ENCODE measurements around the gene ABCC5.

The ABCC5 gene

DNA sequence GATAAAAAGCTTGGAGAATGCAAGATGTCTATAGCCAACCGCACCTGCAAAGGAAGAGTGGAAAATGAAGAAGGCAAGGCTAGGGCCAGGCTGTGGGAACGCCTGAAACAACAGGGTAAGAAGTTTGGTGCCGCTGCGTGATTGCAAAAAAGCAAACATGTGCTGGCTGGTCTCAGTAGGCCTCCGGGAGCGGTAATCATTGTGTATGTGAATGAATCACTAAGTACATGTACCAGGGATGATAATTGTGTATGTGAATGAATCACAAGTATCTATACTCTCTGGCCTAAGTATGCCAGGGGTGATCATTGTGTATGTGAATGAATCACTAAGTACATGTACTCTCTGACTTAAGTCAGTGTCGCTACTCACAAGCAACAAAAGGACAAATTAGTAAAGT is 92.7 kb downstream of the ABCC5 start:
- no peaks in the 10 kb centered on the region for H3K79me2 ChIP-seq (ENCODE audit: control insufficient read depth, low read length)
- no peak overlapping the region for H3K4me2 ChIP-seq (ENCODE audit: low read length)
- H3F3A ChIP-seq (ENCODE audit: control insufficient read depth, insufficient read depth), result no peaks in the 10 kb centered on the region
- H3K36me3 ChIP-seq (ENCODE audit: control insufficient read depth, low read length), result no peaks in the 10 kb centered on the region
- no peaks in the 10 kb centered on the region for H3K9me2 ChIP-seq (replicated peaks; ENCODE audit: control insufficient read depth, low read length)
- H3K4me3 ChIP-seq (ENCODE audit: low read length), result no peak overlapping the region
- H3K9me3 ChIP-seq (ENCODE audit: control insufficient read depth, insufficient read depth, low read length), result no peaks in the 10 kb centered on the region
- TF ChIP-seq, protein P1, sequence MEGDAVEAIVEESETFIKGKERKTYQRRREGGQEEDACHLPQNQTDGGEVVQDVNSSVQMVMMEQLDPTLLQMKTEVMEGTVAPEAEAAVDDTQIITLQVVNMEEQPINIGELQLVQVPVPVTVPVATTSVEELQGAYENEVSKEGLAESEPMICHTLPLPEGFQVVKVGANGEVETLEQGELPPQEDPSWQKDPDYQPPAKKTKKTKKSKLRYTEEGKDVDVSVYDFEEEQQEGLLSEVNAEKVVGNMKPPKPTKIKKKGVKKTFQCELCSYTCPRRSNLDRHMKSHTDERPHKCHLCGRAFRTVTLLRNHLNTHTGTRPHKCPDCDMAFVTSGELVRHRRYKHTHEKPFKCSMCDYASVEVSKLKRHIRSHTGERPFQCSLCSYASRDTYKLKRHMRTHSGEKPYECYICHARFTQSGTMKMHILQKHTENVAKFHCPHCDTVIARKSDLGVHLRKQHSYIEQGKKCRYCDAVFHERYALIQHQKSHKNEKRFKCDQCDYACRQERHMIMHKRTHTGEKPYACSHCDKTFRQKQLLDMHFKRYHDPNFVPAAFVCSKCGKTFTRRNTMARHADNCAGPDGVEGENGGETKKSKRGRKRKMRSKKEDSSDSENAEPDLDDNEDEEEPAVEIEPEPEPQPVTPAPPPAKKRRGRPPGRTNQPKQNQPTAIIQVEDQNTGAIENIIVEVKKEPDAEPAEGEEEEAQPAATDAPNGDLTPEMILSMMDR (IDR thresholded peaks at IDR 0.05; ENCODE audit: low read depth, low read length, poor library complexity, severe bottlenecking), result no peak
- no peak for TF ChIP-seq EZH2phosphoT487 (IDR thresholded peaks at IDR 0.05; ENCODE audit: borderline replicate concordance, low read length)
- H3K27me3 ChIP-seq (ENCODE audit: control insufficient read depth, low read length), result no peaks in the 10 kb centered on the region
- no peaks in the 10 kb centered on the region for H4K20me1 ChIP-seq (ENCODE audit: control insufficient read depth, insufficient read depth, low read depth, low read length)
- no peak overlapping the region for H3K27ac ChIP-seq (ENCODE audit: low read depth, low read length)
- no peaks in the 10 kb centered on the region for H3K4me1 ChIP-seq (ENCODE audit: control insufficient read depth, low read length)

DNA sequence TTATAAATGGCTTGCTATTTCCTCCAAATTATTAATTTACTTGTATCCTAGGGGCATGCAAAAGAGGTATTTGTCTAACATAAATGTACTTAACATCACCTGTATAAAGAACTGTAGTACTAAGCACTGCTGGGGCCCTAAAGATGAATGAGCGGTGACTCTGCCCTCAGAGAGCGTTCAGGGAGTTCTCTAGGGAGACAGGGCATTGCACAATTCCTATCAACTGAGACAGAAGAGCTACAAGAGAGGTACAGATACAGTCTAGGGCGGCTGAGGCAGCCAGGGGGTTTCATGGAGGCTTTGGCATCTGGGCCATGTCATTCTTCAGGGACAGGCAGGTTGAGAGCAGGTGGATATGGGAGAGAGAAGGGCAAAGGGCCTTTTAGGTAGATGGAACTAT is 93.1 kb downstream of the ABCC5 start:
- no peak for TF ChIP-seq EZH2phosphoT487 (IDR thresholded peaks at IDR 0.05; ENCODE audit: borderline replicate concordance, low read length)
- TF ChIP-seq, protein P1 (IDR thresholded peaks at IDR 0.05; ENCODE audit: low read depth, low read length, poor library complexity, severe bottlenecking), result no peak
- H3K9me3 ChIP-seq (ENCODE audit: control insufficient read depth, insufficient read depth, low read length), result no peaks in the 10 kb centered on the region
- no peaks in the 10 kb centered on the region for H3K79me2 ChIP-seq (ENCODE audit: control insufficient read depth, low read length)
- H3K36me3 ChIP-seq (ENCODE audit: control insufficient read depth, low read length), result no peaks in the 10 kb centered on the region
- no peaks in the 10 kb centered on the region for H3K9me2 ChIP-seq (replicated peaks; ENCODE audit: control insufficient read depth, low read length)
- H3K4me2 ChIP-seq (ENCODE audit: low read length), result no peak overlapping the region
- H4K20me1 ChIP-seq (ENCODE audit: control insufficient read depth, insufficient read depth, low read depth, low read length), result no peaks in the 10 kb centered on the region
- no peaks in the 10 kb centered on the region for H3F3A ChIP-seq (ENCODE audit: control insufficient read depth, insufficient read depth)
- no peaks in the 10 kb centered on the region for H3K4me1 ChIP-seq (ENCODE audit: control insufficient read depth, low read length)
- no peak overlapping the region for H3K27ac ChIP-seq (ENCODE audit: low read depth, low read length)
- no peaks in the 10 kb centered on the region for H3K27me3 ChIP-seq (ENCODE audit: control insufficient read depth, low read length)
- no peak overlapping the region for H3K4me3 ChIP-seq (ENCODE audit: low read length)

DNA sequence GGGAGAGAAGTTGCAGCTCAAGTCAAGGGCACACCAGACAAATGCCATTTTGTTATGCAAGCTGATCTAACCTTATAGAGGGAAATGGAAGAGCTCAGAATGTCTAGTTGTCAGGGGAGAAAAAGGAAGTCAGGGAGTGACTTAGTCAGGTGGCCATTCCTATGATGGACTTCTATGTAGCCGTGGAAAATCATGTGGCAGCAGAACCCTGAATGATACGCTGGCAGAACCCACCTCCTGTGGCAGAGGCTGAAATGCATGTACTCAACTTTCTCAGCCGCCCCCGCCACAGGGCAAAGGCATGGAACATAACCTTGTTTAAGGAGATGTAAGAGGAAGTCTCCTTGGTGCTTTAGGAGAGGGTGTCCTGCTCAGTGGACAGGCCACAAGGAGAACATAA is 95.3 kb downstream of the ABCC5 start:
- no peaks in the 10 kb centered on the region for H3K27me3 ChIP-seq (ENCODE audit: control insufficient read depth, low read length)
- no peaks in the 10 kb centered on the region for H3F3A ChIP-seq (ENCODE audit: control insufficient read depth, insufficient read depth)
- no peaks in the 10 kb centered on the region for H3K9me3 ChIP-seq (ENCODE audit: control insufficient read depth, insufficient read depth, low read length)
- no peaks in the 10 kb centered on the region for H3K36me3 ChIP-seq (ENCODE audit: control insufficient read depth, low read length)
- H3K4me3 ChIP-seq (ENCODE audit: low read length), result no peak overlapping the region
- no peak for TF ChIP-seq EZH2phosphoT487 (IDR thresholded peaks at IDR 0.05; ENCODE audit: borderline replicate concordance, low read length)
- TF ChIP-seq, protein P1 (IDR thresholded peaks at IDR 0.05; ENCODE audit: low read depth, low read length, poor library complexity, severe bottlenecking), result no peak
- no peak overlapping the region for H3K27ac ChIP-seq (ENCODE audit: low read depth, low read length)
- H3K9me2 ChIP-seq (replicated peaks; ENCODE audit: control insufficient read depth, low read length), result no peaks in the 10 kb centered on the region
- H3K79me2 ChIP-seq (ENCODE audit: control insufficient read depth, low read length), result no peaks in the 10 kb centered on the region
- H3K4me2 ChIP-seq (ENCODE audit: low read length), result no peak overlapping the region
- no peaks in the 10 kb centered on the region for H3K4me1 ChIP-seq (ENCODE audit: control insufficient read depth, low read length)
- H4K20me1 ChIP-seq (ENCODE audit: control insufficient read depth, insufficient read depth, low read depth, low read length), result no peaks in the 10 kb centered on the region

DNA sequence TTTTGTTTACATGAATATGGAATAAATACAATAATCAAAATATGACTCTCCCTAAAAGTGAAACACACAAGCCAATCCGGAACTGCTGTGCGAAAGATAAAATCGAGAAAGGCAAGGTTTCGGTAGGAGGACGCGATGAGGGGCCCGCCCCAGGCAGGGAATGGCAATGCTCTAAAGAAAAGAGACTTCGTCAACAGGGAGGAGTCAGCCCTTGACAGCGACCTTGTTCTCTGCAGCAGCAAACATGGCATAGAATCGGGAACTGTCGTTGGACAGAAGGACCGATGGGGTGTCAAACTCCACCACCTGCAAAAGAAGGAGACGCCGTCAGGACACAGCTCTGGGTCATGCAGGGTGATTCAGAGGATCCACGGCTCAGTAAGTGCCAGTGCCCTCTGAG is 96.6 kb downstream of the ABCC5 start:
- H3K4me1 ChIP-seq (ENCODE audit: control insufficient read depth, low read length), result no peaks in the 10 kb centered on the region
- H3F3A ChIP-seq (ENCODE audit: control insufficient read depth, insufficient read depth), result no peaks in the 10 kb centered on the region
- H3K9me3 ChIP-seq (ENCODE audit: control insufficient read depth, insufficient read depth, low read length), result no peaks in the 10 kb centered on the region

More for the DNA sequence above, 96.6 kb downstream of the ABCC5 start:
- Histone ChIP-seq H3K4me2 (ENCODE audit: low read length) (no peak overlapping the region), H3K79me2 (ENCODE audit: control insufficient read depth, low read length) (no peaks in the 10 kb centered on the region), H3K27me3 (ENCODE audit: control insufficient read depth, low read length) (no peaks in the 10 kb centered on the region), H3K9me2 (replicated peaks; ENCODE audit: control insufficient read depth, low read length) (no peaks in the 10 kb centered on the region), H3K36me3 (ENCODE audit: control insufficient read depth, low read length) (no peaks in the 10 kb centered on the region), H3K4me3 (ENCODE audit: low read length) (no peak overlapping the region), H4K20me1 (ENCODE audit: control insufficient read depth, insufficient read depth, low read depth, low read length) (no peaks in the 10 kb centered on the region), H3K27ac (ENCODE audit: low read depth, low read length) (no peak overlapping the region)
- TF ChIP-seq, protein P1 (IDR thresholded peaks at IDR 0.05; ENCODE audit: low read depth, low read length, poor library complexity, severe bottlenecking), result no peak
- TF ChIP-seq EZH2phosphoT487 (IDR thresholded peaks at IDR 0.05; ENCODE audit: borderline replicate concordance, low read length), result no peak
